Anterior cingulate cortex (tissue), 58 donors: ENCODE data around the gene KIF16B.
"Not testable (repeated sequence)": the region's sequence is repeated elsewhere in the genome, so short reads cannot be mapped to it uniquely, and the experiment has no call there.

Experiments
- DNase-seq, 58 donors: peaks; one replicate each; lab custom pipeline; 2025; lab: John Stamatoyannopoulos, UW

Gene KIF16B

GRCh38 chr20:16440686-16441085 lies 132.6 kb downstream of the KIF16B start:
- no peak for DNase-seq

DNA sequence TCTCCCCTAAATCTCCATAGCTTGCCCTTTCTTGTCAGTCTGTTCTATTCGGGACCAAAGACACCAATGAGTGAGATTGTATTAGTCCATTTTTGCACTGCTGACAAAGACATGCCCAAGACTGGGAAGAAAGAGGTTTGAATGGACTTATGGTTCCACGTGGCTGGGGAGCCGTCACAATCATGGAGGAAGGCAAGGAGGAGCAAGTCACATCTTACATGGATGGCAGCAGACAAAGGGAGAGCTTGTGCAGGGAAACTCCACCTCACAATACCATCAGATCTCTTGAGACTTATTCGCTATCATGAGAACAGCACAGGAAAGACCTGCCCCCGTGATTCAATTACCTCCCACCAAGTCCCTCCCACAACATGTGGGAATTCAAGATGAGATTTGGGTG lies 133.7 kb downstream of the KIF16B start:
- DNase-seq: not testable (repeated sequence)

- DNase-seq: no peak
Observed at GRCh38 chr20:16438100-16438499, 135.1 kb downstream of the KIF16B start.

- DNase-seq: no peak
Observed at GRCh38 chr20:16437387-16437996, 135.8 kb downstream of the KIF16B start.

DNA sequence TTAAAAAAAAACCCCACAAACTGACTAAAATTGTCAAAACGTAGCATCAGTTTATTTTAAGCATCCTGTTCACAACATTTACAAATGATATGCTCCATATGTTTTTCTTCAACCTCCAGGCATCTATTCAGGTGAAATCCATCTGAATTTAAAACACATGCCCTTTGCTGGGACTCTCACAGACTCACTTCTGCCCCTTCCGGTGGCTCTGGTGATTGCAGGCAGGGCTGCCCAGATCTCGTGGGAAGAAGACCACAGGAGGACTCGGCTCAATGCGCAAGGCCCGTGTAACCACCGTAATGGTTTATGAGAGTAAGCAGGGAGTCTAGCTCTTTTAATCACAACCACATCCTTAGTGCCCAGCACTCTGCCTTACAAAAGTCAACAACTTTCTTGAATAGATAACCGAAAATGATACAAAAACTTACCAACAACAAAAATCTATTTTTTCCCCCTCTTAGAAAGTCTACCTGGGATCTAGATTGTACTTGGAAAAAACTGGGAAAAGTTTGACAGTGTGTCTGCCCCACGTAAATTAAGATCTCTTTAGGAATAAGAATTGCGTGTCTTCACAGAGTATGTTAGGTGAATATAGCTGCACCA lies 139.1 kb downstream of the KIF16B start:
- DNase-seq: peak in 5 of 58 donors; percentile 0 to 7 (median 3)

DNA sequence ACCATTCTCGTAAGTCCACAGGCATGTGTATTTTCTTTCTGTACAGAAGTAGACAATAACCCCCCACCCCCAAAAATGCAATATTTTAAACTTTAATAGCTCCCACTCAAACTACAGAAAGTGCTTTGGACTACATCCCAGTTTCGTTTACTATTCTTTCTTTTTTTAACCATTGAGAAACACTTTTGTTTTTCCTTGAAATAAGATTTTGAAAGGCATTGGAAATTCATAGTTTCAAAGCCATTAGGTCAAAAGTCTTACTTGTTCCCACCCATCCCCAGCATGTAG lies 140.0 kb downstream of the KIF16B start:
- no peak for DNase-seq

GRCh38 chr20:16432466-16433292 lies 140.6 kb downstream of the KIF16B start:
- DNase-seq: no peak

GRCh38 chr20:16428112-16428511 lies 145.1 kb downstream of the KIF16B start:
- DNase-seq: no peak

GRCh38 chr20:16427571-16427970 lies 145.7 kb downstream of the KIF16B start:
- DNase-seq: no peak

- DNase-seq: no peak
Observed at GRCh38 chr20:16424780-16425179, 148.5 kb downstream of the KIF16B start.

GRCh38 chr20:16423311-16424212 lies 149.7 kb downstream of the KIF16B start:
- DNase-seq: no peak

- peak in 2 of 58 donors; percentile 6 to 45 for DNase-seq
Observed at GRCh38 chr20:16419138-16419715, 154.0 kb downstream of the KIF16B start.

DNA sequence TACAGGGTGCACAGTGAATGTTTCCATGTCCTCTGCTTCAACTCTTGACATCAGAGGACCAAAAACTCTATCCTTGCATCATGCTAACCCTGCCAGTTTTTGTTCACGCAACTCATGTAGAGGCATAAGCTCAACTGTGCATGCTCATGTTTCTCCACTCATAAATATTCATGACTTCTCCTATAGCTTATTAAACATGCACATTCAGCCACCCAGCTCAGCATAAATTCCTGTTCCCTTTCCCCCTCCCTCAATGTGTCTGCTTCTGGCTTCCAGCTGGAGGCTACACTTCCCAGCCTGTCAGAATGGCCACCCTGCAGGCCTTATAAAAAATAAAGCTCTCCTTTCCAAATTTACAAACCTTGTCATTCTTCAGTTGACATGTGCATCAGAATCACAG lies 154.6 kb downstream of the KIF16B start:
- no peak for DNase-seq

- DNase-seq: no peak
Observed at GRCh38 chr20:16417001-16417400, 156.2 kb downstream of the KIF16B start.

DNA sequence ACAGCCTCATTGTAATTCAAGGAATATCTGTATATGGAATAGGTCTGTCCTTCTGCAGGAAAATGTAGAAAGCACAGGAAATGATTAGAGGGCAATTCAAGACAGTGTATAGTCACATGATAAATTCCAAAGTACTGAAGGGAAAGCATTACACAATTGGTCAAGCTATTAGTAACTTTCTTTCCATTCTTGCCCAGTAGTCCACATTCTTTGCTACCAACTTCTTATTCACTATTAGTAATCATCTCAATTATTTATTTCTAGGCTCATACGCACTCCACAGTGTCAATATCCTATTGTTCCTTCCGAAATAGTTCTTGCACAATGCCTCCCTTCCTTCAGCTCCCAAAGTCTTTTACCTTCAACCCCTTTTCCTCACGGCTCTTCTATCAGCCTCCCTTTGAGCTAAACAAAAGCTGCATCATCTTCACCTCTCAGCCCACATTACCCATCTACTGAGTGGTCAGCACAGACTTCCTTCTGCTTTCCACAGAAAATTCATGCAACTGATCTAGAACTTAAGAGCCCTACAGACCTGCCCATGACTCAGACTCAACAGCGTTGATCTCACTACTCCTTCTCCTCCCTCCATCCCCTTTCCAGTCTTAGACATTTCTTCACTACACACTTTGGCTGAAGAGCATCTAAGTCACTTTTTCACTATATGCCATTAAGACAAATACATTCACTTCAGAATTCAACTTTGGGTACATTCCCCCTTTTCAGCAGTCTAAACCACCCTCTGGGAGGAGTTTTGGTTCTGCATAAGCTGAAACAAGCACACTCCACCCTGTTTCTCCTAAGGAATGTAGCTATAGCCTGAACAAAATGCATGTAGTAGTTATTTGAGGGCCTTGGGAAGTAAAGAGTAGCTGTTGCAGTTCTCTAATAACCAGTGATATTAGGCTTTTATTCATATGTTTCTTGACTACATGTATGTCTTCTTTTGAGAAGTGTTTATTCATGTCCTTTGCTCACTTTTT lies 157.9 kb downstream of the KIF16B start:
- DNase-seq: no peak

DNA sequence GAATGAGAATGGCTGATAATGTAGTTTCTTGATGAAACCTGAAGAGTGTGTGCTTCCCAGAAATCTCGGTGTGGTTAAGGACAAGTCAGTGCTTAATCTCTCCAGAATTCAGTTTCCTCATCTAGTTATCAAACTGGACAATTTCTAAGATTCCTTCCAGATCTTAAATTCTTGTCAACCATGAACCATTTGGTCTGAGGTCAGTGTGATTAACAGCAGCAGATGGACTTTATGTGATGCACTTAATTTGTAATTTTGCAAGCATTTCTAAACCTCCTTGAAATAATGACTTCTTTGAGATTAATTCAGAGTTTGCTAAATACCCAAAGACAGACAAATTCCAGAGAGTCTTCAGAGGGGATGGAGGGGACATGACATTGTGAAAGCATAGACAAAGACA lies 160.3 kb downstream of the KIF16B start:
- no peak for DNase-seq

GRCh38 chr20:16411361-16411760 lies 161.9 kb downstream of the KIF16B start:
- no peak for DNase-seq

DNA sequence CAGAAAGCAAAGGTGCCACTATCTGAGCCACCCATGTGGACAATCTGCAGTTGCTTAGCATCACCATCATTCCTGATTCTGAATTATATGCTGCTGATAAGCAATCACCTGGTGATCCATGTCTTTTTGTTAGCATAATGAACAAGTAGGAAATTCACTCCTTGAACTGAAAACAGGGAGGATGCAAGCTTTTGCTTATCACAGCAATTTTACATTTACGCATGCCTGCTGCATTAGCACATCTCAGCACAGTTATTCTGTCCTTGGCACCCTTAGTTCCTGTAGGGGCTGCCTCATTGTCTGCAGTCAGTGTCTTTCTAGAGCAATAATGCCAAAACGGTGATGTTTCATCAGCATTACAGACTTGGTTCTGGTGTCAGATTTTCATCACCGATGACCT lies 162.6 kb downstream of the KIF16B start:
- DNase-seq: no peak

DNA sequence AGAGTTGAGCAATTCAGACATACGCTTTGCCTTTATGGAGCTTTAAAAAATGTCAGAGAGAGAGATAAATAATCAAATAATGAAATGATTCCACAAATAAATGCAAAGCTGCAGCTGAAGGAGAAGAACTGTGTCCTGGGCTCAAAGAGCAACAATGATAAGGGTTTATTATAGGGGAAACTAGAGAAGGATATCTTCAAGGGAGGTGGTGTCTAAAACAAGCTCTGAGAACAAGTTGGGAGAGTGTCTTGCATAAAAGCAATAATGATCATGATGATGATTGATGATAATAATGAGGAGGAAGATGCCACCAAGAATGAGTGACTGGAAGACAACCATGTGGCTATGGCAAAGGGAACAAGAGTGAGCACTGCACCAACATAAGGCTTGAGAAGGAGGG lies 164.3 kb downstream of the KIF16B start:
- DNase-seq: no peak
